Prostate gland (tissue), 2 donors: ENCODE data around the gene ISY1.

ENCODE experiments used
- CTCF ChIP-seq, 4 experiments: fragments of 200-600 bp in 2 of 4; fragments of 450-650 bp in 2 of 4; sonication (generic) in 2 of 4; IDR thresholded peaks; 1 replicate in 3 of 4; 2 replicates in 1 of 4; pipeline ENCODE4 v1.5.1; 2016 to 2019; ENCODE audit warnings: antibody characterized with exemption in 4 of 4, mild to moderate bottlenecking in 2 of 4, moderate library complexity in 2 of 4
- POLR2A ChIP-seq: fragments of 450-650 bp; IDR thresholded peaks from one replicate; pipeline ENCODE4 v1.6.1; 2016; ENCODE audit warnings: antibody characterized with exemption, mild to moderate bottlenecking

- TF ChIP-seq CTCF (IDR thresholded peaks at IDR 0.05): no peak
- TF ChIP-seq POLR2A: no peak
Measured at GRCh38 chr3:129176051-129176450, 15.2 kb upstream of the ISY1 start.
